Activated T-cell treated with anti-CD3 and anti-CD28 coated beads, Interleukin-2, amount 50 U/mL, for 1 hour (primary cell): ENCODE measurements around the gene FAM3A.

Source experiments
- DNase-seq: peaks from one replicate; pipeline ENCODE4 v3.0.0-alpha.2; 2020

FAM3A gene

DNA sequence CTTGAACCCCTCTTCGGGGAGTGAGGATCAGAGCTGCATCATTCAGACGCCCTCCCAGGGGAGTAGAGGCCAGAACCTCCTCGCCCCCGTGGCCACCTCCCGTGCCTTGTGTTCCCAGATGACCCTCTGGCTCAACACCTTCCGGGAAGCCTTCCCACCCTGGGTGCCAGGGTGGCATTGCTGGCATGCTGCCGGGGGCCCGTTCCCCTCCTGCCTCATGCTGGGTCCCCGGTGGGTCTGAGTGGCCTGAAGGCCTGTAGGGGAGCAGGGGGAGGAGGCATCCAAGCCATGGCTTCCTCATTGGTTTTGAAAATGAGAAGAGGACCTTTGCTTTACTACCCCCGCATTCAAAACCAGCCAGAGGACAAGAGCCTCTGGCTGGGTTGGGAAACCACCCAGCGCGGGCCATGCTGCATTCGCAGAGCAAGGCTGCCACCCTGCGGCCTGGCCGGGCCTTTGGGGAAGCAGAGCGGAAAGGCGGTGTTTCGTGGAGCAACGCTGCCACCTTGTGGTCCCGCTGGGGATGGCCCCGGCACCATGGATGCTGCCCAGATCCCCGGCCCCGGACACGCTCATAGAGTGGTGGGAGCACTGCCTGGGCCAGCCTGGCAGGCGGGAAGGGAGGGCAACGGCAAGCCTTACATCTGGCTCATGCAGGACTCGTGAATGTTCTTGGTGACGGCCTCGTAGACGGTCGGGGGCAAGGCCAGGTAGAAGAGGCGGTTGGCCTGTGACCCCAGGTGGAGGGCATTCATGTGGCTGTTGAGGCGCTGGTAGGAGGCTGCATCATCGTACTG is 18.7 kb upstream of the FAM3A start:
- peak; percentile 96 for DNase-seq

DNA sequence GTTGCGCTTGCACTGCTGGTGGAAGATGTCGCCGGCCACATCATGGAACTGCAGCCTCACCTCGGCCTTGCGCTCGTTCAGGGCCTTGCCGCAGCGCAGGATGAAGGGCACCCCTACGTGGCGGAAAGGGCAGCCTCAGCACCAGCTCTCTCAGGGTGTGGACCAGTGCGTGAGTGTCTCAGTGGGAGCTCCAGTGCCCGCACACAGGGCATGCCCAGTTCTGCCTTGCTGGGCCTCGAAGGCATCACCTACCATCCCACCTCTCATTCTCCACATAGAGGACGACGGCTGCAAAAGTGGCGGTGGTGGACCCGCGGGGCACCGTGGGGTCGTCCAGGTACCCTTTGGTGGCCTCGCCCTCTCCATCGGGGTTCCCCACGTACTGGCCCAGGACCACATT is 16.7 kb upstream of the FAM3A start:
- no peak for DNase-seq

DNA sequence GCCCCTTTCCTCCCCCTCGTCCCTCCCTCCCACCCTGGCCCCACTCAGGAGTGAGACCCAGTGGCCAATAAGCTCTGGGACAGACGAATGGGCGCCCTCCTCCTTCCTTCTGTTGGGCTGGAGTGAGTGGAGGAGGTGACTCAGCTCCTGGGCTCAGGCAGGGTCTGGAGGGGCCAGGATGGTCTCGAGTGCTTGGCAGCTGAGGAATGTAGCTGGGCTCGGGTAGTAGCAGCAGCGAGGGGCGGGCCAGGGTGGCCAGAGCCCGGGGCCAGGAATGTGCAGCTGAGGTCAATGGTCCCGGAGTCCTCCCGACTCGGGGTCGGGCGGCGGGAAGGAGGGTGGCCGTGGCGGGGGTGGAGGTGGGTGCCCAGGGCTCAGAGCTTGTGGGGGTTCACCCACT is 15.6 kb upstream of the FAM3A start:
- no peak for DNase-seq

DNA sequence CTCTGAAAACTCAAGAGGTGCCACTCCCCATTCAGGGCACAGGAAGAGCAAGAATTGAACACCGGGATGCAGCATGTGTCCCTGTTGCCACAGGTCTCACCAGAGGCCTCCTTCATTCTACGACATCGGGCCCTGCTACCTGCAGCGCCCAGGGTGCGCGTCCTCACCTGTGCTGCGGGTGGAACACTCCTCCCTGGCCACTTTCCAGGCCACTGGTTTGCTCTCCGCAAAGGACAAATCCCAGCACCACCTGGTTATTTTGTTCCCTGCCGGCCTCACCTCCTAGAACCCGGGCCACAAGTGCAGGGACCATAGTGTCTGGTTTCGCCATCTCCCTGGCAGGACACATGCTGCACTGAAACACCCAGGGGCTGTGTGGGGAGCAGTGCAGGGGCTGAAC is 14.3 kb upstream of the FAM3A start:
- DNase-seq, result no peak

DNA sequence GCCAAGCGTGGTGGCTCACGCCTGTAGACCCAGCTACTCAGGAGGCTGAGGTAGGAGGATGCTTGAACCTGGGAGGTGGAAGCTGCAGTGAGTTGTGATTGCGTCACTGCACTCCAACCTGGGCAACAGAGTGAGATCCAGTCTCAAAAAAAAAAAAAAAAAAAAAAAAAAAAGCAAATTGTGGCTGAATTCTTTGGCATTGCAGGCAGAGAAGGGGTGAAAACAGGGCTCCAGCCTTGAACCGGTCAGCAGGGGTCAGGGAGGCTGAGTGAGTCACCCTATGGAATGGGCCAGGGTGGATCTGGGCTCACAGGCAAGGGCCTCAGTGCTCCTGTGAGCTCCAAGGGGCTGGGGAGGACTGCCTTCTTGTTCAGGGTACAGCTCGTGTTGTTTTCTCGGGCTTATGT is 13.2 kb upstream of the FAM3A start:
- DNase-seq, result no peak

DNA sequence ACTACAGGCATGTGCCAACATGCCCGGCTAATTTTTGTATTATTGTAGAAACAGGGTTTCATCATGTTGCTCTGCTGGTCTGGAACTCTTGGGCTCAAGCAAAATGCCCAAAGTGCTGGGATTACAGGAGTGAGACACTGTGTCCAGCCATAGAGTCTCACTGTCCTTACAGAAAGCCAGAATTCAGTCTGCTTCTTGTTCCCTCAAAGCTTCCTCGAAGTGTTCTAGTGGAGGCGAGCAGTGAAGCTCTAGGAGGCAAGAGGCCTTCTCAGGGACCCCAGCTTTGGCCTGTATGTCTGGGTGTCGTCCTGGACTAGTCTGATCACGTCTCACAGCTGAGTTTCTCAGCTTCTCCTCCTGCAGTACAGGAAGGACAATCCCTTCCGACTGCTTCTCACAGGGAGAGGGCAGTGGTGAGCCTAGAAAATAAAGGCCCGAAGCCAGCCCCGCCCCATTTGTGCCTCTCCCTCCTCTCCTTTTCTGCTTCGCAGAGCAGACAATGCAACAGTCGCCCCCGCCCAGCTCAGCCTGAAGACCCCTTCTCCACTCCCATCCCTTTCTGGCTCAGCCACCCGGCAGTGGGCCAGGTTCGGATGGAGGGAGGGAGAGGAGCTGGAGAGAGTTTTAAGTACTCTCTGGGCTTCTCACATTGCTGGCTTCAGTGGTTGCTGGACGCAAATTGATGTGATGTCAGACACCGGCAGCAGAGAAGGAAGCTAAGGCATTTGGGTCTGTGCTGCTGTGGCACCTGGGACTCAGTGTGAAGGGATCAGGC is 11.1 kb upstream of the FAM3A start:
- peak; percentile 62 for DNase-seq

DNA sequence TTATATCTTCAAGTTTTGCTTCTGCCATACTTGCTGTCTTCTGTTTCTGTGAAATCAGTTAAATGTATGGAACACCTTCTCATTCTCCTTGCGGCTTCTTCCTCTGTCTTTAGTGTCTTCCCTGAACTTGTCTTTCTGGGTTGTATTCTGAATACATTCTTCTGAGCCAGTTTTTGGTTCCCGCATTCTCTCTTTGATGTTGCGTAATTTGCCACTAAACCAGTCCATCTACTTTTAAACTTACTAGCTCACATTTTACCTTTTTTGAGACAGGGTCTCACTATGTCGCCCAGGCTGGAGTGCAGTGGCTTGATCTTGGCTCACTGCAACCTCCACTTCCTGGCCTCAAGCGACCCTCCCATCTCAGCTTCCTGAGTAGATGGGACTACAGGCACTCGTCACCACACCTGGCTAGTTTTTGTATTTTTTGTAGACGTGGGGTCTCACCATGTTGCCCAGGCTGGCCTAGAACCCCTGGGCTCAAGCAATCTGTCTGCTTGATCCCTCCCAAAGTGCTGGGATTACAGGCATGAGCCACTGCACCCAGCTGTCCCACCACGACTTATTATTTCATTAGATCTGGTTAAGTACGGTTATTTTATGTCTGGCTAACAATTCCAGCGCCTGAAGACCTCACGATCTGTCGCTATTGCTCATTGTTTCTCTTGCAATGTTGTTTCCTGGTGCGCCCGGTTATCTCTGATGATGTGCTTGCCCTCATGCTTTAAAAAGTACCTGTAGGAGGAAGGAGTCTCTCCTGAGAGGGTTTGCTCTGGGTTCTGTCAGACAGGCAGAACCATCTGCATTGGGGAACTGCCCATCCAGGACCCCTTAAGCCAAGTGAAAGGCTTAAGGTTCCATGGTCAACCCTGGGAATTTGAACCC is 9.8 kb upstream of the FAM3A start:
- no peak for DNase-seq

DNA sequence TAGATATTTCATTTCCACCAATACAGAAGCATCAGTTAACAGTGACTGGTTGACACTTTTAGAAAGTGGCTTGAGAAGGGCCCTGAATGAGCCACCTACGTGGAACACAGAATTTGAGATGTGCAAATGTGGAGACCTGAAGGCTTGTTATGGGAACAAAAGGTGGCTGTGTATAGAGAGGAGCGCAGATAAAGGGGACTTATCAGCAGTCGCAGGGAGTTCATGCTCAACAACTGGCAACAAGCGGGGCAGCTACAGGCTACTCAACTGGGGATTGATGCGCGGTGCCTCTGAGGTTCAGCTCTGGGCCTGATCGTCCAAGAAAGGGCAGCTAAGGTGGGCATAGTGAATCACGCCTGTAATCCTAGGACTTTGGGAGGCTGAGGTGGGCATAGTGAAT is 3.4 kb upstream of the FAM3A start:
- DNase-seq, result no peak

DNA sequence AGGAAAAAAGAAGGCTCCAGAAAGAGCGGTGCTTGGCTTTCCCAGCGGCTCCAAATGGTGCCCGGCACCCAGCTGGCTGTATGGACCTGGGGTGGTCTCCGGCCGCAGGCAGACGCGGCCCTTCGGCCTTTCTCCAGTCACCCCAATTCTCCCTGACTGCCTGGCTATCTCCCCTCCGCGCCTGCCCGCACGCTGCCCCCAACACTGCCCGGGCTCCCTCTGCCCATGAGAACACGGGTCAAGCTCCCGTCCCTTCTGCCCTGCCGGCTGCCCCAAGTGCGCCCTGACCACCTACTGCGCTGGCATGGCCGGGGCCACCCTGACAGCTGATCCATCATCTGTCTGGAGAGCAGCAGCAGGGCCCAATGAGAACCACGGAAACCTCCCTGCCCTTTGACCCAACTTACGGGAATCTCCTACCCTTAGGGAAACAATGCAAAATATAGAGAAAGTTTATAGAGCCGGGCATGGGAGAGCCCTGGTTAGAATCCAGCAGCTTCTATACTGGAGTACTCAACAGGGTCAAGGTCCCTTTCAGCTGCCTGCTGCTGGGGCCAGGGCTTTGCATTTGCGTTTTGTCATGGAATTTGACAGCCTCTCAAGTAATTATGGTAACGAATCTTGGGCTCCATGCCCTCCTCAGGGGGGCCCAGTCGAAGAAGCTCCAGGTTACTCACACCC is 1.2 kb upstream of the FAM3A start:
- DNase-seq, result no peak

DNA sequence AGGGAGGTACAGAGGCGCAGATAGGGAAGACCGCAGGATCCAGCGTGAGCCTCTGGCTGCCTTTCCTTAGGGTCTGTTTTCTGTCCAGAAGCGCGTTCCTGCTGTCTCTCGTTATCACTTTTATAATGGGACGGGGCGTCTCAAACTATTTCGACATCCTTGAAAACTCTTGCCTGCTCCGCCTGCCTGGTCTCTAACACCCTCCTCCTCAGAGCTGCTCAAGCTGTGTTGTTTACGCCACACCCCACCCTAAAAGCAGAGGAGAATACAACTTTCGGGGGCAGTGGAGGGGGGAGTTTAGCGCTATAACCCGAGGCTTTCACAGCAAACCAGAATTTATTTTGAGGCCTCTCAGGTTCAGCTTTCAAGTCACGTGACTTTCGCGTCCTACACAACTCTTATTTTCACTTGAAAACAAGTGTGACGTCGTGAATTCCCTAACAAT is 646 bp upstream of the FAM3A start:
- no peak for DNase-seq

DNA sequence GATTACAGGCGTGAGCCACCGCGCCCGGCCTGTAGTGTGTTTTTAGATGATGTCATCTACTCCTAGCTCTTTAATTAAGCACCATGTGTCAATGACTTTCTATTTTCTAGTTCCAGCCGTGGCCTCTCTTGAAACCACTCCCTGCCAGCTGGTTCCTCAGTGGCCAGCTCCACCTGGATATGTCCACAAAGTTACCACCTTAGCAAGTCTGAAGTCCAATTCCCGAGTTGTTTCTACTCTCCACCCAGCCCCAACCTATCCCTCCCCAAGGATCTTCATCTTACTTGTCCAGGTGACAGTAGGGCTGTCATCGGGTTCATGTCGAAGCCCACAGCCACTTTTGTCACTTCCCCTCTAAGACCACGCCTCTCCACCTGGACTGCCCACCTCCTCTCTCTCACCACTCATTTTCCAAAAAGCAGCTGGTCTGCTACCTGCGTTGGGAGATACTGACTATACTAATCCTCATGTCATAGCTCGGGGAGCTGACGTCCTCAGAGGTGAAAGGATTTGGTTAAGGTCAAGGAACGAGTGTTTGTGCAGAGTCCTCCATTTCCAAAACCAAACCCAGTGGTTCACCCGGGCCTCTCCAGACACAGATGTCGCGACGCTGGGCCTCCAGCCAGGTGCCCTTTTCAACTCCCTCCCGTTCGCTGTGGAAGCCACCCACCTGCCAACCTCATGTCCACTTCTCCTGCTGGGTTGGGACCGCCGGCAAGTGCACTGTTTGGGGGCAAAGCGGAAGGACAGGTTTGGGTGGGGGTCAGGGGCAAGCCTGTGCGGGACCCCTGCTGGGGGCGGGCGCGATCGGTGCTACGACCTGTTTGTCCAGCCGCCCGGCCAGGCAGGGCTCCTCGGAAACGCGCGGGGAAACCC is 704 bp downstream of the FAM3A start:
- DNase-seq, result no peak

DNA sequence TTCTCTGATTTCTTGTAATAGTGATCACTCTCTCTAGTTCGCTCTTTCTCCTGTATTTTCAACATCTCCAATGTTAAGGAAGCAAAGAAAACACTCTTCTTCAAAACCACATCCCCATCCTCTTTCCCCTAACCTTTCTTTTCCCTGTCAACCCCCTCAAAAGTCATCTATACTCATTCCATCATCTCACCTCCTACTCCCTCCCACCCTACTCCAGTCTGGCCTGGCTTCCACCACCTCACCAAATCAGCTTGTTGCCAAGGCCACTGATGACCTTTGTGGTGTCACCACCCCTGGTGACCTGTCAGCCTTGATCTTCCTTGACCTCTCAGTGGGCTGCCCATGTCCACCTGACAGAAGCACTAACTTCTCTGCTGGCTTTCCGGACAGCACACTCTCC is 2.3 kb downstream of the FAM3A start:
- DNase-seq, result no peak

DNA sequence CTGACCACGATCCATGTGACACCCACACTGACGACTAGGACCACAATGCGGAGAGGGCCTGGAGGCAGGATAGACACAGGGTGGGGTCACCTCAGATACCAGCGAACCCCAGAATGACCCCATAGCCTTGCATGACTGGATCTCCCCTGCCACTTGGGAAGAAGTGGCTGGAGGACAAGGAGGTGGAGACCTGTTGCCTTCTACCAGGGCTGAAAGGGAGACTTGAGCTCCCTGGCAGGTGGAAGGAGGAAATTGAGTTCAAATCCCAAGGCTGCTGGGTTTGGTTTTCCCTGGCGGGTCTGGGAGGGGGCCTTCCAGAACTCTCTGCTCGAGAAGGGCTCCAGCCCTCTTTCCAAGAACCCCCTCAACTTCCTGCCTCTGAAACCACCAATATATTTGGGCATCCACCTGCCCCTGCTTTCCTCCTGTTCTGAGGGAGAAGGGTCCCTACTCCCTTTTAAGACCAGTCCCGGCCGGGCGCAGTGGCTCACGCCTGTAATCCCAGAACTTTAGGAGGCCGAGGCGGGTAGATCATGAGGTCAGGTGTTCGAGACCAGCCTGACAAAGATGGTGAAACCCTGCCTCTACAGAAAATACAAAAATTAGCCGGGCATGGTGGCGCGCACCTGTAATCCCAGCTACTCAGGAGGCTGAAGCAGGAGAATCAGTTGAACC is 3.0 kb downstream of the FAM3A start:
- DNase-seq, result no peak

DNA sequence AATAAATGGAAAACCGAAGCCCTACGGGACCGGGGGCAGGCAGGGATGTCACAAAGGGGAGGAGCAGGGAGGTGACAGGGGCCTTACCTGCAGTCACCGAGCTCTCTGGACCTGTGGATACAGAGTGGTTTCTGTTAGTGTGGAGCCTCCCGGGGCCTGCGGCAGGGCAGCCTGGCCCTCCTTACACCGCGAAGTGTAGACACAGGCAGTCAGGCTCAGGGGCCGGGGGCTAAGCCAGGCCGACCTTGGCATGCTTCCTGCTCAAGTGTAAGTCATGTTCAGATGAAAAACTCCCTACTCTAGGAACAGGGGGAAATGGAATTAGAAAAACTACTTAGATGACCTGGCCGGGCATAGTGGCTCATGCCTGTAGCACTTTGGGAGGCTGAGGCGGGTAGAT is 4.3 kb downstream of the FAM3A start:
- no peak for DNase-seq

DNA sequence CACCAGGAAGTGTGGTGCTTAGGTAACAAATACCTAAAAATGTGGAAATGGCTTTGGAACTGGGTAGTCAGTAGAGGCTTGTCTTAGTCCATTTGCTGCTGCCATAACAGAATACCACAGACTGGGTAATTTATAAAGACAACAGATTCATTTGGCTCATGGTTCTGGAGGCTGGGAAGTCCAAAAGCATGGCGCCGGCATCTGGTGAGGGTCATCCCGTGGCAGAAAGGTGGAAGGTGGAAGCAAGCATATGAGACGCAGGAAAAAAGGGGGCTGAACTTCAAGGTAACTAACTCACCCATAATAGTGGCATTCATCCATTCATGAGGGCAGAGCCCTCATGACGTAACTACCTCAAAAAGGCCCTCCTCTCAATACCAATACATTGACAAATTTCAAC is 6.6 kb downstream of the FAM3A start:
- DNase-seq, result no peak

DNA sequence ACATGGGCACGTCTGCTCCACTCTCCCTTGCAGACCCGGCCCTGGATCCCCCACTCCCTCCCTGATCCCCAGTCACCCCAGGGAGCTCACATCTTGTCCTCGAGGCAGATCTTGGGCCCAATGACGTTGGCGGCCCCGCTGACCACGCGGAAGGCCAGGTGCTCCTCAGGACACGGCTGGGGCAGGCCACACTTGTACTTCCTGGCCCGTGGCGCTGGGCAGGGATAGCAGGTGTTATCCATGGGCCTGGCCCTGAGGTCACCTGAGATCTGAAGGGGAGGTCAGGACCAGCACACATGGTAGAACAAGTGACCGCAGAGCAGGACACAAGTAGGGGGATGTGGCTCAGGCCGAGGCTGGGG is 7.7 kb downstream of the FAM3A start:
- no peak for DNase-seq

DNA sequence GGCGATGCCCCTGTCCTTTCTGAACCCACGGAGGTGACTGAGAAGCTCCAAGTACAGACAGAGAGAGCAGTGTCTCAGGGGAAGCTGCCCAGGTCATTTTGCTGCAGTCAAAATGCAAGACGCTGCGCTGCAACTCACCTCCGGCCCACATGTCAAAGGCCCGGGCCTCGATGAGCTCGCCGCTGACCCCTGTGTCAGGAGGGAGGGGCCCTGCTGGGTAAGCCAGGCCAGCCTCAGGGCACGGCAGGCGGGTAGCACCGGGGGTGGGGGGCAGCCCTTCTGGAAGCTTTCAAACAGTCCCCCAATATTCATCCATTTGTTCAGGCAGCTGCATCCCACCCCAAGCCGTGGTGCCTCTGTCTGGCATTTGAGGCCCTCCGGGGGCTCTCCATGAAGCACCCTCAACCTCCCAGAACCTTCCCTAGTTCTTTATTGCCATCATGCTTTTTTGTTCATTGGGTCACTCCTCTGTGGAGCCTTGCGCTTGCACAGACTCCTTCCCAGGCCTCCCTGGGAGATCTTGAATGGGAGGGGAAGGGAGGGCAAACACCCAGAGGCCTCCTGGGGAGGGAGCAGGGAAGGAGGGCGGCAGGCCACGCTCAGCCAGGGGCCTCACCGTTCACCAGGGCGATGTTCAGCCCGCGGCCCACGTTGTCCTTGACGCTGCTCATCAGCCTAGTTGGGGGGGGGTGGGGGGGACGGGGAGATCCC is 8.2 kb downstream of the FAM3A start:
- DNase-seq, result no peak

DNA sequence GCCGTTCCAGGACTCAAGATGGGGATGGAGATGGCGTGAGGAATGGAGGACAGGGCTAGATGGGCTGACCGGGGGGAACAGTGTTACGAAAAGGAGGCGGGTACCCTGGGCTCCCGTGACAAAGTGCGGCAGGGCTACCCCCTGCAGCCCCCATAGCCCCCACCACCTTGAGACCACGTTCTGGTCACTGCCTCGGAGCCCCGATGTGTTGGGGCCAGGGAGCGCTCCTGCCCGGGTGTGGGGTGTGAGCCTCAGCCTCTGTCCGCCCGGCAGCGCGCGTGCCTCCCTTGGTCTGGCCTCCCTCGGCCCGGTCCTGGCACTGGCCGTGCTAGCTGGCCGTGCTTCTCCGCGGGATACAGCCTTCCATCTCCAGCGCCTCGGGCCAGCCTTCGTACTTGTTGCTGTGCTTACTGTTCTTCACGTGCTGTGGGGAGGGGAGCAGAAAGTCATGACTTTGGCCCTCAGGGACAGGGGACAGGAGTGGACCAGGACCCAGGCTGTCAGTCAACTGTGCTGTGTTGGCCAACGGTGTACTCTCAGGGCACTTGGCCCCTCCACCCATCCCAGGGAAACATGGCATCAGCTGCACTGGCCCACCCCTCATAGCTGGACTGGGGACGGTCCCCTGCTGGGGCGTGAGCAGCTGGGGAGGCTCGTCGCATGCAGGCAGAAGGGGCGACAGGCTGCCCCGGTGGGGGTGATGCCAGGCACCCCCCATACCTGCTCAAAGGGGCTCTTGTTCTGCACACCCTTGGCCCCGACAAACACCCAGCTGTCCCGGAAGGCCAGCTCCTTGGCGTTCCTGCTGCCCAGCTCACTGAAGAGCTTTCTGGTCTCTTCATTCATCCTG is 9.3 kb downstream of the FAM3A start:
- no peak for DNase-seq

DNA sequence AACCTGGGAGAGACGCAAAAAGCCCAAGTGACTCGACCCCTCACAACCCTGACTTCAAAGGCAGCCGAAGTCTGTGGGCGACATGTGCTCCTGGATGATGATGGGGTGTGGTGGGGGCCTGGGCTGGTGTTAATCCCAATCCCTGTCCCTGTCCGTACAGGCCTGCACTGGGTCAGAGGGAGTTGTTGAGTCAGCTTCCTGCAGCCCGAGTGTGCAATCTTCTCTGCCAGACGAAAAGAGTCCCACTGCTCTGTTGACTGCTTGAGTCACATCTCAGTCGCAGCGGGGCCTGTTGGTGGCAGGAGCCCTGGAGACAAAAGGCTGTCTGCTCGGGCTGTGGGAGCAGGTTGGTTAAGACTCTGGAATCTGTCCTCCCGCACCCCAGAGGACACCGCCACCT is 10.3 kb downstream of the FAM3A start:
- no peak for DNase-seq

DNA sequence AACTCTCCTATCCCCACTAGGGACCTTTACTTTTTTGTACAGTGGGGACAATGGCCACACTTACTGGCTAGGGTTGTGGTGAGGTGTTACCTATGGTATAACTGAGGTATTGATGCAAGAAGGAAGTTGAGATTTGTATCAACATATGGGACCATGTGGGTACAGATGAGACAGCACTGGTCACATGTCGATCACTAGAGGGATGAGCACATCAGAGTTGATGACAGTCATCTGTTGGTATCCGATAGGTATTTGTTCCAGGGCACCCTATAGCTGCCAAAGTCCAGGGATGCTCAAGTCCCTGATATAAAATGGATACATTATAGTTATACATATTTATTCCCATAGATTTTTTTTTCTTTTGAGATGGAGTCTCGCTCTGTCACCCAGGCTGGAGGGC is 13.0 kb downstream of the FAM3A start:
- no peak for DNase-seq
